Measurements from ENCODE around the gene FARS2. TPM values are rescaled to one million over a fixed set of nuclear protein-coding genes. Genes with fewer than 3 reads are reported as not detected.

Gene FARS2
- polyA plus RNA-seq, 1 donor (not counting 4 experiments of a cell fraction or from before 2014, with no cell fraction given) = 21.3 TPM

DNA sequence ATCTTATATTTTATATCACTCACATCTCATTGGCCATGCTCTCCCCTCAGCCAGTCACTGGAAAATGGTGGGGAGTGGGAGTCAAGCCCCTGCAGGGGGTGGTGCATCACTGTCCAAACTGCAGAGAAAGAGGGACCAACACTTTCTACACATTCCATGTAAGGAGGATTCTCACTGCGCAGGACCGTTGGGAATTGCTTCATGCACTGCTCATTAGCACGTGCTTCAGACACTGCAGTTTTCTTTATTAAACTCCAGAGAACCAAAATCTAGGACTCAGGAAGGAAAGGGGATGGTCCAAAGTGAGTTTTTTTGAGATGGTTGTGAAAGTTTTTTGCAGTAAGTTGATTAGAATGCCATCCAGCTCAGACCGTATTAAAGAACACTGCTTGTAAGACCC lies 269.8 kb downstream of the FARS2 start:
- dilution Hi-C loops (cut with MboI; ENCODE audit: extremely low pct_ligation_motif_present, low sequenced_read_pairs) = no loop called here
- Histone ChIP-seq H3K79me2 (ENCODE audit: control insufficient read depth, insufficient read depth, low read length) (no peaks in the 10 kb centered on the region), H3K36me3 (ENCODE audit: control insufficient read depth in 2 of 2, extremely low read depth in 1 of 2, insufficient read depth in 2 of 2, low read length in 2 of 2) (no peaks in the 10 kb centered on the region), H4K20me1 (ENCODE audit: control insufficient read depth, extremely low read depth, insufficient read depth, low read length) (no peaks in the 10 kb centered on the region), H3K27me3 (ENCODE audit: control insufficient read depth, extremely low read depth, insufficient read depth, low read length) (no peaks in the 10 kb centered on the region), H3K4me1 (ENCODE audit: control insufficient read depth, extremely low read depth, insufficient read depth, low read length) (no peaks in the 10 kb centered on the region), H3K9ac (ENCODE audit: control insufficient read depth, extremely low read depth, insufficient read depth, low read length) (no peak overlapping the region), H3K9me3 (ENCODE audit: control insufficient read depth, low read depth, low read length) (no peaks in the 10 kb centered on the region), H3K27ac (ENCODE audit: control insufficient read depth, insufficient read depth, low read length) (no peak overlapping the region), H3K4me2 (ENCODE audit: control insufficient read depth, extremely low read depth, insufficient read depth, low read depth, low read length) (no peak overlapping the region), H3K4me3 (ENCODE audit: control insufficient read depth in 2 of 3, extremely low read depth in 1 of 3, insufficient read depth in 2 of 3, low read depth in 1 of 3, low read length in 3 of 3) (no peak overlapping the region), H2AFZ (ENCODE audit: control insufficient read depth, low read length) (no peak overlapping the region), H3K9me1 (ENCODE audit: control insufficient read depth, extremely low read depth, insufficient read depth, low read length) (no peaks in the 10 kb centered on the region)
- TF ChIP-seq EZH2 (IDR thresholded peaks at IDR 0.05; ENCODE audit: low read length) = no peak
- TF ChIP-seq, protein P1, sequence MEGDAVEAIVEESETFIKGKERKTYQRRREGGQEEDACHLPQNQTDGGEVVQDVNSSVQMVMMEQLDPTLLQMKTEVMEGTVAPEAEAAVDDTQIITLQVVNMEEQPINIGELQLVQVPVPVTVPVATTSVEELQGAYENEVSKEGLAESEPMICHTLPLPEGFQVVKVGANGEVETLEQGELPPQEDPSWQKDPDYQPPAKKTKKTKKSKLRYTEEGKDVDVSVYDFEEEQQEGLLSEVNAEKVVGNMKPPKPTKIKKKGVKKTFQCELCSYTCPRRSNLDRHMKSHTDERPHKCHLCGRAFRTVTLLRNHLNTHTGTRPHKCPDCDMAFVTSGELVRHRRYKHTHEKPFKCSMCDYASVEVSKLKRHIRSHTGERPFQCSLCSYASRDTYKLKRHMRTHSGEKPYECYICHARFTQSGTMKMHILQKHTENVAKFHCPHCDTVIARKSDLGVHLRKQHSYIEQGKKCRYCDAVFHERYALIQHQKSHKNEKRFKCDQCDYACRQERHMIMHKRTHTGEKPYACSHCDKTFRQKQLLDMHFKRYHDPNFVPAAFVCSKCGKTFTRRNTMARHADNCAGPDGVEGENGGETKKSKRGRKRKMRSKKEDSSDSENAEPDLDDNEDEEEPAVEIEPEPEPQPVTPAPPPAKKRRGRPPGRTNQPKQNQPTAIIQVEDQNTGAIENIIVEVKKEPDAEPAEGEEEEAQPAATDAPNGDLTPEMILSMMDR (optimal IDR thresholded peaks at IDR 0.05 in 1 of 3, IDR thresholded peaks at IDR 0.05 in 1 of 3, conservative IDR thresholded peaks at IDR 0.05 in 1 of 3; ENCODE audit: extremely low read depth in 1 of 3, insufficient read depth in 2 of 3, low read length in 3 of 3) = no peak
- DNase-seq (ENCODE audit: low read depth, low spot score) (no peak), FAIRE-seq (no peak)

DNA sequence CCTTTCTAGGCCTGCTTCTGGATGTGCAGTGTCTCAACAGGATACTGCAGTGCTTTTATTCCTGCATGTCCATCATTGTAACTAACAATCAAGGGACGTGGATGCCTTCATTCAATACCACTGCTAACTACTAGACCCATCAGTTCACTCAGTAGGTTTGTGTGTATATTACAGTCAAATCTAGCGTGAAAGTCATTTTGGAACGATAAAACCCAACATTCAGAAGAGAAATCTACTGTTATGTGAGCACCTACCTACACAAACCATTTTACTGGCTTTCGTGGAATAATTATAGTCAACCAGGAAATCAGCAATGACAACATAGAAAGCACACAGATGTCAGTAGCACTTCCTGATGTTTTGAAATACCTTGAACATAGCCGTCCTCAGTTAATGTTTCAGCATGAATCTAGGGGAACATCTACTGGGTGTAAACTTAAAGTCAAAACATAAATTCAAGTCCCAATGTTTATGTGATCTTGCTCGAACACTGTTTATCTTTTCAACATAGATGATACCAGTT lies 270.6 kb downstream of the FARS2 start:
- Histone ChIP-seq H3K9me1 (ENCODE audit: control insufficient read depth, extremely low read depth, insufficient read depth, low read length) (no peaks in the 10 kb centered on the region), H3K27ac (ENCODE audit: control insufficient read depth, insufficient read depth, low read length) (no peak overlapping the region), H3K4me3 (ENCODE audit: control insufficient read depth in 2 of 3, extremely low read depth in 1 of 3, insufficient read depth in 2 of 3, low read depth in 1 of 3, low read length in 3 of 3) (no peak overlapping the region), H2AFZ (ENCODE audit: control insufficient read depth, low read length) (no peak overlapping the region), H4K20me1 (ENCODE audit: control insufficient read depth, extremely low read depth, insufficient read depth, low read length) (no peaks in the 10 kb centered on the region), H3K4me1 (ENCODE audit: control insufficient read depth, extremely low read depth, insufficient read depth, low read length) (no peaks in the 10 kb centered on the region), H3K27me3 (ENCODE audit: control insufficient read depth, extremely low read depth, insufficient read depth, low read length) (no peaks in the 10 kb centered on the region), H3K4me2 (ENCODE audit: control insufficient read depth, extremely low read depth, insufficient read depth, low read depth, low read length) (no peak overlapping the region), H3K36me3 (ENCODE audit: control insufficient read depth in 2 of 2, extremely low read depth in 1 of 2, insufficient read depth in 2 of 2, low read length in 2 of 2) (no peaks in the 10 kb centered on the region), H3K9ac (ENCODE audit: control insufficient read depth, extremely low read depth, insufficient read depth, low read length) (no peak overlapping the region), H3K79me2 (ENCODE audit: control insufficient read depth, insufficient read depth, low read length) (no peaks in the 10 kb centered on the region), H3K9me3 (ENCODE audit: control insufficient read depth, low read depth, low read length) (no peaks in the 10 kb centered on the region)
- TF ChIP-seq, protein P1 (optimal IDR thresholded peaks at IDR 0.05 in 1 of 3, IDR thresholded peaks at IDR 0.05 in 1 of 3, conservative IDR thresholded peaks at IDR 0.05 in 1 of 3; ENCODE audit: extremely low read depth in 1 of 3, insufficient read depth in 2 of 3, low read length in 3 of 3) = no peak
- no peak for TF ChIP-seq EZH2 (IDR thresholded peaks at IDR 0.05; ENCODE audit: low read length)
- no peak for FAIRE-seq
- no peak for DNase-seq (ENCODE audit: low read depth, low spot score)
- dilution Hi-C loops (cut with MboI; ENCODE audit: extremely low pct_ligation_motif_present, low sequenced_read_pairs) = no loop called here
